ENCODE measurements around the gene RAET1L.
"Not testable (repeated sequence)": the region's sequence is repeated elsewhere in the genome, so short reads cannot be mapped to it uniquely, and the experiment has no call there.

Gene RAET1L

DNA sequence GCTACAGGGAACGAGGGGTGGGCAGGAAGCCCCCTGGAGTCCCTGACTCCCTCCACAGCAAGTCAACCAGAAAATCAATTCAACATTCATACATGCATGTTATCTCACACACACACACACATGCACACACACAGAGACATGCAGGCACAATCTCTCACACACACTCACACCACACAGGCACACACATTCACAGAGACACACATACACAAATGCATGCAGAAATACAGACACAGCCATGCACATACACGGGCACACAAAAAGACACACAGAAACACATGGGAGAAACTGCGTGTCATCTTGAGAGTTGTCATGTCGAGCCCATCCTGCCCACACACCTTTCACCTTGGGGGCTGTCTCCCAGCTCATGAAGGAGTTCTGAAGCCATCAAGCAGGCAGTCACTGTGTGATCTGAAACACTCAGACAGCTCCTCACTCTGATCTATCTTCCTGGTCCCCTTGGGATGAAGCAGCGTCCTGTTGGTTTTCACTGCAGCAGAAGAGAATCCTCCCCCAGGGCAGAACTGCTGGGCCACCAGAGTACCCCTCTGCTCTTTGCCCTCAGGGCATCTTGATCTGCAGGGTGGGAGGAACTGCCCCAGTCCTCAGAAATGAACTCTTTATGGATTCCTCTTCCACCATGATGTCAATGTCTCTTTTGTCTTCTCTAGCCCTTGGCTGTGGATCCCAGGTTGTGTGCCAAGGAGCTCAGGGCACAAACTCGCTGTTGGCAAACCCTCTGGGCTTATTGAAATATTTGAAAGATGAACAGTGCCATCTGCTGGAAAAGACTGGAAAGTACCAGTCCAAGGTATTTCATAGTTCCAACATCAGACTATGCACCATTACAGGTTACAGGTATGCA is 8.8 kb downstream of the RAET1L start:
- no peak for TF ChIP-seq GATA1 (IDR thresholded peaks at IDR 0.05; ENCODE audit: low read depth, low read length)
- peak; percentile 52 to 75 for DNase-seq

- DNase-seq = peak; percentile 18 to 42
Observed at GRCh38 chr6:150015281-150016001, 9.9 kb downstream of the RAET1L start.

- not testable (repeated sequence) for DNase-seq
Observed at GRCh38 chr6:150014623-150015280, 10.6 kb downstream of the RAET1L start.

- DNase-seq = not testable (repeated sequence)
Observed at GRCh38 chr6:150013785-150014622, 11.3 kb downstream of the RAET1L start.

DNA sequence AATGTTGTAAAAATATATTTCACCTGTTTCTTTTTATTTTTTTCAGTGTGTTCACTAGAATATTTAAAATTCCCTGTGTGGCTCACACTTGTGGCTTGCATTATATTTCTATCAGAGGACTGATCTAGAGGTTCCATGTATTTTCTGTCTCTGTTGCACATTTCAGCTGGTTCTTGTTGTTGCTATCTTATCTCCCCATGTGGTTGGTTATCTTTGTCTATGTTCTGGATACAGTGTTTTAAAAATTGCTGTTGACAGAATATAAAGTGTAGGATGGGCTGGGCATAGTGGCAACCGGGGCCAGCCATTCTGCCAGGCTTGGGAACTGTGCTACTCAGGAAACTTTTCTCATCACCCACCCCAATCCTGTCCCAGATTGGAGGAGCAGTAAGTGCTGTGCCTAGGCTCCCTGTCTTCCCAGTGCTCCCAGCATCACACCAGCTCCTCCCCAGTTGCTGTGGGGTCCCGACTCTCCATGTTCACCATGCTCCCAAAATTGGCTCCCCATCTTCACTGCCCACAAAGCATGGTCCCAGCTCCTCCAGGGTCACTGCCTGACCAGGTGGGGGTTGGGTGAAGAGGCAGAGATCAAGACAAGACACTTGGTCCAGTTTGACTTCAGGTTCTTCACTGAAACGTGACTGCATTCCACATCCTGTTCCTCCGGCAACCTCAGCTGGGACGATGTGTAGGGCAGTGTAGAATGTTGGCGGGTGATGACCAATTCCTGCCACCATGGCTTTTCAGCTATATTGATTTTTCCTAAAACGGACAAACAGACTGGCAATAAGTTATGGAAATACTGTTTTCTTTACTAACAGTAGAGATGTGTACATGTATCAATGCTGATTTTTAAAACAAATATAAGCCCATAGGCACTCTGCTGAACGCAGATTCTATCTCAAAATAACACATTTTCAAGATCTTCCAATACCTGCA is 12.2 kb downstream of the RAET1L start:
- peak in 1 of 2 experiments; percentile 58 for DNase-seq

DNA sequence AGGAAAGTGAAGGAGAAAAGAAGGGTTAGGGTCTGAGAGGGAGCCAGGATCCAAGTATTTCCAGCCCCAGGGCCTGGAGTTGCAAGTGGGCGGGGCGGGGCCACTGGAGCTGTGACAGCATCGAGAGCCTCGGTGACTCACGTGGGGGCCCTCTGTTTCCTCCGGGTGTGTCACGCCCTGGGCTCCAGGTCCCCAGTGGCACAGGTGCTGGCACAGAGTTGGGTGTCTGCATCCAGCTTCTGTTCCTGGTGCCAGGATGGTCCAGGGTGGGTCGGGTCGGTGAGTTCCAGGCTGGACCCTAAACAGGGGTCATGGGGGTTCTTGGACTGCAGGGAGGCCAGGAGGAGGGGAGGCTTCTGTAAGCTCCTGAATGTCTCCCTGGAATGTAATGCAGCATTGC is 16.7 kb downstream of the RAET1L start:
- peak in 1 of 2 experiments; percentile 56 for DNase-seq
- no peak for TF ChIP-seq POLR2A (IDR thresholded peaks at IDR 0.05; ENCODE audit: low read length)
- no peak for TF ChIP-seq GATA1 (IDR thresholded peaks at IDR 0.05; ENCODE audit: low read depth, low read length)

DNA sequence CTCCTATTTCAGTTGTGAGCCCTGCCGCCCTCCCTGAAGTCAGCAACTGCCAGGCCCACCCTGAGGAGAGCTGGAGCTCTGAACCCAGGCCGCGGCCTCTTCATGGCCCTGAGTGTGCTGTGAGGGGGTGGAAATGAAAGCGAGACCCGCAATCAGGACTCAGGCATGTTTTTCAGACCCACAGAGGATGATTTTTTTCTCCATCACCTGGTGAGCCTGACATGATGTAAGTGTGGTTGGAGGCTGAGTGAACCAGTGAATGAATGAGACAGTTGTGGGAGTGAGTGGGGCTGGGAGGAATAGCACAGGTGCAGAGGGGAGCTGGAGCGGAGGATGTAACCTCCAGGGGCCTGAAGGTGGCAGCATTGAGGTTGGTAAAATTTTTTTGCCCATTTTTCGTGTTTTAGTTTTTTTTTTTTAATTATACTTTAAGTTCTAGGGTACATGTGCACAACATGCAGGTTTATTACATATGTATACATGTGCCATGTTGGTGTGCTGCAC is 18.3 kb downstream of the RAET1L start:
- peak; percentile 12 to 45 for DNase-seq
- no peak for TF ChIP-seq POLR2A (IDR thresholded peaks at IDR 0.05; ENCODE audit: low read length)

GRCh38 chr6:150005761-150006651 is 19.3 kb downstream of the RAET1L start:
- DNase-seq = peak in 1 of 2 experiments; percentile 38

GRCh38 chr6:150004783-150005717 is 20.3 kb downstream of the RAET1L start:
- no peak for TF ChIP-seq POLR2A (IDR thresholded peaks at IDR 0.05; ENCODE audit: low read length)
- no peak for TF ChIP-seq GATA1 (IDR thresholded peaks at IDR 0.05; ENCODE audit: low read depth, low read length)
- DNase-seq = peak; percentile 93 to 95

More at GRCh38 chr6:150005761-150006651, 19.3 kb downstream of the RAET1L start:
- TF ChIP-seq POLR2A (IDR thresholded peaks at IDR 0.05; ENCODE audit: low read length) = no peak
- TF ChIP-seq GATA1 (IDR thresholded peaks at IDR 0.05; ENCODE audit: low read depth, low read length) = no peak

DNA sequence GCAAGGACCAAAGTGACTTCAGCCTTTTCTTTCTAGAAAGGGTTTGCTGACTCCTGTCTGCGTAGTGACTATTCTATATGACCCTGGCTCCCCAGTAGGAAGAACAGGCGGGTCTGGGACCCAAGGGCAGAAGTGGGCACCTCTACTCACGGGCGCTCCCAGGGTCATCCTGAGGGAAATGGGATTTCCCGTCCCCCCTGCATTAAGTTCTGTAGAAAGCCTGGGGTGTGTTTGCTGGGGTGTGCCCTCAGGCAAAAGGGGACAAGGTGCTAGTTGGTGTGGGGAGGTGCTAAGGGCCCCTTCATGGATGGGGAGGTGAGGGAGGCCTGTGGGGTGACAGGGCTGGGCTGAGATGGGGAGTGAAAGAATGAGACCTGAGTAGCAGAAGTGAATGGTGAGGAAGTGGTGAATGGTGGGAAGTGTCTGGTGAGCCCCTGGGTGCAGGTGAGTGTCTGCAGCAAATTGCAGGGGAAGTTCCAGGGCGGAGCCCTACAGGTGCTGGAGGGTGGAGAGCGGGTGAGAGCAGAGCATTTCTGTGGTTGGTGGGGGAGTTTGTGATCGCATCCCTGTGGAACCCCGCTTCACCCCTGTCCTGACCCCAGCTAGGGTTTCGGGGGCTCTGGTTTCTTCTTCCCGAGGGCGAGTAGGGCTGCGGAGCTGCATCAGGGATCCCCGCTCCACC is 21.1 kb downstream of the RAET1L start:
- no peak for TF ChIP-seq GATA1 (IDR thresholded peaks at IDR 0.05; ENCODE audit: low read depth, low read length)
- no peak for TF ChIP-seq POLR2A (IDR thresholded peaks at IDR 0.05; ENCODE audit: low read length)

GRCh38 chr6:150003599-150003998 is 21.7 kb downstream of the RAET1L start:
- DNase-seq = not testable (repeated sequence)

More for the DNA sequence above, 21.1 kb downstream of the RAET1L start:
- no peak for DNase-seq
